PC-9 (cell line): ENCODE data around the gene SRSF11. TPM values are rescaled to one million over a fixed set of nuclear protein-coding genes. Genes with fewer than 3 reads are reported as not detected.
A peak's percentile ranks its signal among the peaks of the same experiment; 100 is the strongest.
"Not testable (repeated sequence)": the region's sequence is repeated elsewhere in the genome, so short reads cannot be mapped to it uniquely, and the experiment has no call there.

ENCODE experiments used
- Bru-seq: library from RNA; stranded (reverse); fragments of 400-500 nt; gene quantifications from one replicate; lab custom pipeline; 2021; lab: Mats Ljungman, UMichigan
- BruChase-seq, 2 experiments: library from RNA; stranded (reverse); fragments of 400-500 nt; gene quantifications; one replicate each; lab custom pipeline; 2021; lab: Mats Ljungman, UMichigan
- BruUV-seq: library from RNA; stranded (reverse); fragments of 400-500 nt; replicated peaks from 2 replicates; lab custom pipeline; 2021; lab: Mats Ljungman, UMichigan
- CTCF ChIA-PET: fragments of 300-600 bp; sonication (Branson Sonifier 250); formaldehyde crosslinking; loops from one replicate; lab custom pipeline; 2022; ENCODE audit warnings: antibody characterized with exemption; lab: Charles Lee
- POLR2A ChIA-PET: fragments of 300-600 bp; sonication (Branson Sonifier 250); formaldehyde crosslinking; loops from one replicate; lab custom pipeline; 2022; ENCODE audit warnings: antibody characterized with exemption; ENCODE audit not compliant: unreplicated experiment; lab: Charles Lee
- DNase-seq, 2 experiments: peaks; one replicate each; pipeline versions ENCODE4 v3.0.0 to v3.0.0-alpha.2; 2015 to 2022; ENCODE audit warnings: mixed read lengths in 1 of 2
- H2AFZ ChIP-seq: fragments of 200-600 bp; sonication (generic); 2 replicates; pipeline ENCODE4 v1.8.1; 2017; ENCODE audit warnings: antibody characterized with exemption
- H3F3A ChIP-seq: fragments of 200-600 bp; sonication (generic); 2 replicates; pipeline ENCODE4 v1.8.1; 2017; ENCODE audit warnings: antibody characterized with exemption, mild to moderate bottlenecking, low read depth; ENCODE audit not compliant: insufficient read depth
- H3K27ac ChIP-seq: fragments of 200-600 bp; sonication (generic); 2 replicates; pipeline ENCODE4 v1.6.1; 2016; ENCODE audit warnings: mixed run types
- H3K27me3 ChIP-seq: fragments of 200-600 bp; sonication (generic); 2 replicates; pipeline ENCODE4 v1.6.1; 2016; ENCODE audit warnings: low read depth, mixed run types; ENCODE audit not compliant: insufficient read depth
- H3K36me3 ChIP-seq: fragments of 200-600 bp; sonication (generic); 2 replicates; pipeline ENCODE4 v1.6.1; 2016; ENCODE audit warnings: low read depth, mixed run types
- H3K4me1 ChIP-seq: fragments of 200-600 bp; sonication (generic); replicated peaks from 2 replicates; pipeline ENCODE4 v1.6.1; 2016; ENCODE audit warnings: mixed run types; ENCODE audit not compliant: insufficient read depth
- H3K4me2 ChIP-seq: fragments of 200-600 bp; sonication (generic); 2 replicates; pipeline ENCODE4 v1.6.1; 2017; ENCODE audit warnings: mixed run types
- H3K4me3 ChIP-seq: fragments of 200-600 bp; sonication (generic); 2 replicates; pipeline ENCODE4 v1.6.1; 2016; ENCODE audit warnings: mixed run types
- H3K79me2 ChIP-seq: fragments of 200-600 bp; sonication (generic); 2 replicates; pipeline ENCODE4 v1.6.1; 2017; ENCODE audit warnings: low read depth, mixed run types
- H3K9me2 ChIP-seq: fragments of 200-600 bp; sonication (generic); 2 replicates; pipeline ENCODE4 v1.8.1; 2017; ENCODE audit warnings: mild to moderate bottlenecking; ENCODE audit not compliant: insufficient read depth
- H3K9me3 ChIP-seq: fragments of 200-600 bp; sonication (generic); 2 replicates; pipeline ENCODE4 v1.8.1; 2016; ENCODE audit warnings: low read depth; ENCODE audit not compliant: insufficient read depth
- H4K20me1 ChIP-seq: fragments of 200-600 bp; sonication (generic); 2 replicates; pipeline ENCODE4 v1.8.1; 2017; ENCODE audit not compliant: insufficient read depth
- EZH2 ChIP-seq: fragments of 200-600 bp; sonication (generic); IDR thresholded peaks from 2 replicates; pipeline ENCODE4 v1.8.0; 2017; ENCODE audit warnings: antibody characterized with exemption, low read depth
- intact Hi-C: fragments of 100-400 bp; cut with micrococcal nuclease; formaldehyde crosslinking; loops from one replicate; pipeline ENCODE4 v1.10.0; 2022; ENCODE audit not compliant: unreplicated experiment
- long read RNA-seq: library from polyadenylated mRNA; stranded (forward); transcript quantifications from one replicate; pipeline ENCODE4 v2.0.0, GENCODE V29; 2022
- total RNA-seq: library from RNA; stranded (reverse); gene quantifications from 2 replicates; pipeline ENCODE4 v1.2.3, GENCODE V29; 2021
- TF ChIP-seq, protein P1 (sequence below): fragments of 200-600 bp; sonication (generic); conservative IDR thresholded peaks from 2 replicates; pipeline ENCODE4 v1.6.1; 2017; ENCODE audit warnings: mixed run types, antibody characterized with exemption, mild to moderate bottlenecking, moderate library complexity

The SRSF11 gene, protein sequence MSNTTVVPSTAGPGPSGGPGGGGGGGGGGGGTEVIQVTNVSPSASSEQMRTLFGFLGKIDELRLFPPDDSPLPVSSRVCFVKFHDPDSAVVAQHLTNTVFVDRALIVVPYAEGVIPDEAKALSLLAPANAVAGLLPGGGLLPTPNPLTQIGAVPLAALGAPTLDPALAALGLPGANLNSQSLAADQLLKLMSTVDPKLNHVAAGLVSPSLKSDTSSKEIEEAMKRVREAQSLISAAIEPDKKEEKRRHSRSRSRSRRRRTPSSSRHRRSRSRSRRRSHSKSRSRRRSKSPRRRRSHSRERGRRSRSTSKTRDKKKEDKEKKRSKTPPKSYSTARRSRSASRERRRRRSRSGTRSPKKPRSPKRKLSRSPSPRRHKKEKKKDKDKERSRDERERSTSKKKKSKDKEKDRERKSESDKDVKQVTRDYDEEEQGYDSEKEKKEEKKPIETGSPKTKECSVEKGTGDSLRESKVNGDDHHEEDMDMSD
- total RNA-seq (153 and 199 TPM in 2 replicates), Bru-seq, nascent RNA (percentile 97 among the genes with signal in this experiment), BruChase-seq, experiment 1, labeled RNA remaining after a 2-hour chase (percentile 98 among the genes with signal in this experiment), BruChase-seq, experiment 2, labeled RNA remaining after a 6-hour chase (percentile 97 among the genes with signal in this experiment)
- long read RNA-seq, full-length matches to known transcripts: 33 of 197 reads
- long read RNA-seq, partial matches to known transcripts: 106 of 197 reads
- long read RNA-seq, other reads (novel, unspliced or antisense): 58 of 197 reads

DNA sequence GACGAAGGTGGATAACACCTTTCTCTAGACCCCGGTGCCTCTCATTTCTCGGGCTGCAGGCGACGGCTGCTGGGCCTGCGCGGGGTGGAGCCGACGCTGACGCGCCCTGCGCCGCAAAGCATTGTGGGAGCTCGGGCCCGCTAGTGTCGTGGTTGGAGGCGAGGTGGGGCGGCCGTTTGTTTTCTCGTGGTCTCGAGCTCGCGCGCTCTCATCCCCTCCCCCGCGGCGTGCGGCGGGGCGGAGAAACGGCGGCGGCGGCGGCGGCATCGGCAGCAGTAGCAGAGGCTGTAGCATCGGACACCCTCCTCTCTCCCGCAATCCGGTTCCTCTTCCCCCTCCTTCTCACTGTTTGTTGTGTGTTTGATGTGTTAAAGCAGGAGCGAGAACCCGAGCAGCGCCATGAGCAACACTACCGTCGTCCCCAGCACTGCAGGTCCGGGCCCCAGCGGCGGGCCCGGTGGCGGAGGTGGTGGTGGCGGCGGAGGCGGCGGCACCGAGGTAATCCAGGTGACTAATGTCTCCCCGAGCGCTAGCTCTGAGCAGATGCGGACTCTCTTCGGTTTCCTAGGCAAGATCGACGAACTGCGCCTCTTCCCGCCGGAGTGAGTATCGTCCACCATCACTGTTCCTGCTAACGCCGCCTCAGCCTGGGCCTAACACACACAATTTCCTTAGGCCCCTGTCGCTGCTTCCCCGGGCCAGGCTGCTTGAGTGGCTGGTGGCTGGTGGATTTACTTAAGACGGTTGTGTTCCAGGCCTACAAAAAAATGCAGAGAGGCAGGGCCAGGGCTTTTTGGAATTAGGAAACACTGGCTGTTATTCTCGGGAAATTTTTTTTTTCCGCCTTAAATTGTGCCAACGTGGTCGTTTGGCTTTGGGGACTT is at the start of gene SRSF11:
Gene SRSF11 (plus strand): TSS at position 143 of the 884 bp plus-strand sequence. CDS start 257 bp downstream, at position 400.
- Histone ChIP-seq H2AFZ (peak within 1 kb of the TSS; percentile 79), H3K4me3 (peak within 1 kb of the TSS; percentile 66), H3K4me1 (peaks cover 17% of the 10 kb centered on the region), H3K36me3 (peaks cover 28% of the 10 kb centered on the region), H3F3A (peaks cover 32% of the 10 kb centered on the region), H3K79me2 (peaks cover 83% of the 10 kb centered on the region), H3K27me3 (no peaks in the 10 kb centered on the region), H4K20me1 (peaks cover 27% of the 10 kb centered on the region), H3K9me2 (no peaks in the 10 kb centered on the region), H3K4me2 (peak within 1 kb of the TSS; percentile 89), H3K27ac (peak within 1 kb of the TSS; percentile 93), H3K9me3 (no peaks in the 10 kb centered on the region)
- ChIA-PET CTCF (interaction anchor here (0.7 kb wide), 1 partner anchor 174 kb away, joined by 3 read pairs; no protein-coding TSS in a partner anchor), POLR2A (interaction anchor here (0.5 to 1.0 kb wide), 5 partner anchors 15 to 1523 kb away, joined by 6 to 9 read pairs (median 6); partner anchors contain the start of gene ZRANB2)
- intact Hi-C loops: loop anchor here (1.0 to 2.0 kb wide), 2 partner anchors 16 to 189 kb away; partner anchors contain the start of genes CTH and LRRC40
- peak; percentile 82 to 97 for DNase-seq
- BruUV-seq: TSS peak; percentile 47
- no peak for TF ChIP-seq EZH2
- TF ChIP-seq, protein P1, sequence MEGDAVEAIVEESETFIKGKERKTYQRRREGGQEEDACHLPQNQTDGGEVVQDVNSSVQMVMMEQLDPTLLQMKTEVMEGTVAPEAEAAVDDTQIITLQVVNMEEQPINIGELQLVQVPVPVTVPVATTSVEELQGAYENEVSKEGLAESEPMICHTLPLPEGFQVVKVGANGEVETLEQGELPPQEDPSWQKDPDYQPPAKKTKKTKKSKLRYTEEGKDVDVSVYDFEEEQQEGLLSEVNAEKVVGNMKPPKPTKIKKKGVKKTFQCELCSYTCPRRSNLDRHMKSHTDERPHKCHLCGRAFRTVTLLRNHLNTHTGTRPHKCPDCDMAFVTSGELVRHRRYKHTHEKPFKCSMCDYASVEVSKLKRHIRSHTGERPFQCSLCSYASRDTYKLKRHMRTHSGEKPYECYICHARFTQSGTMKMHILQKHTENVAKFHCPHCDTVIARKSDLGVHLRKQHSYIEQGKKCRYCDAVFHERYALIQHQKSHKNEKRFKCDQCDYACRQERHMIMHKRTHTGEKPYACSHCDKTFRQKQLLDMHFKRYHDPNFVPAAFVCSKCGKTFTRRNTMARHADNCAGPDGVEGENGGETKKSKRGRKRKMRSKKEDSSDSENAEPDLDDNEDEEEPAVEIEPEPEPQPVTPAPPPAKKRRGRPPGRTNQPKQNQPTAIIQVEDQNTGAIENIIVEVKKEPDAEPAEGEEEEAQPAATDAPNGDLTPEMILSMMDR: no peak

DNA sequence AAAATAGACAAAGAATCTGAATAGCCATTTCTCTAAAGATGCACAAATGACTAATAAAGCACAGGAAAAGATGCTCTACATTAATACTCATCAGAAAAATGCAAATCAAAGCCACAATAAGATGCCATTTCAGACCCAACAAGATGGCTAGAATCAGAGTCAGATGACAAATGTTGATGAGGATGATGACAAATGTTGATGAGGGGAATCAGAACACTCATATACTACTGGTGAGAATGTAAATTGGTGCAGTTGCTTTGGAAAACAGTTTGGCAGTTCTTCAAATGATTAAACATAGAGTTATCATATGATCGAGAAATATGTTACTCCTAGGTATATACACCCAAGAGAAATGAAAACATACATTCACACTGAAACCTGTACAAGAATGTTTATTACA is 49.7 kb upstream of the SRSF11 start:
- no peak overlapping the region for H3K27ac ChIP-seq
- no peaks in the 10 kb centered on the region for H3K27me3 ChIP-seq
- intact Hi-C loops: no loop called here
- no peaks in the 10 kb centered on the region for H3K9me3 ChIP-seq
- no peak overlapping the region for H3K4me2 ChIP-seq
- peaks cover 12% of the 10 kb centered on the region; the same call in 1 of the 2 replicates for H3K36me3 ChIP-seq
- H3F3A ChIP-seq: no peaks in the 10 kb centered on the region
- TF ChIP-seq EZH2: no peak
- TF ChIP-seq, protein P1: no peak
- BruUV-seq: no TSS peak
- no peak overlapping the region for H2AFZ ChIP-seq
- H3K4me1 ChIP-seq: no peaks in the 10 kb centered on the region
- DNase-seq: no peak
- H4K20me1 ChIP-seq: no peaks in the 10 kb centered on the region
- ChIA-PET CTCF (no interaction called here), POLR2A (no interaction called here)
- H3K79me2 ChIP-seq: no peaks in the 10 kb centered on the region
- H3K4me3 ChIP-seq: no peak overlapping the region
- H3K9me2 ChIP-seq: 0 out of 2 replicates have a peak, but pooled peaks cover 6% of the 10 kb centered on the region

DNA sequence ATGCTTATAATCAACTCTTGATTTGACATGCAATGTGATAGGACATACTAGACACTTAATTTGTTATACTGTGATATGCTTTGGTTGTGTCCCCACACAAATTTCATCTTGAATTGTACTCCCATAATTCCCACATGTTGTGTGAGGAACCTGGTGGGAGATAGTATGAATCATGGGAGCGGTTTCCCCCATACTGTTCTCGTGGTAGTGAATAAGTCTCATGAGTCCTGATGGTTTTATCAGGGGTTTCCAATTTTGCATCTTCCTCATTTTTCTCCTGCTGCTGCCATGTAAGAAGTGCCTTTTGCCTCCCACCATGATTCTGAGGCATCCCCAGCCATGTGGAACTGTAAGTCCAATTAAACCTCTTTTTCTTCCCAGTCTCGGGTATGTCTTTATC is 36.0 kb upstream of the SRSF11 start:
- H3K4me1 ChIP-seq, BruUV-seq, POLR2A ChIA-PET: not testable (repeated sequence)

More for the DNA sequence above, 36.0 kb upstream of the SRSF11 start:
- H3K36me3 ChIP-seq, H3K4me3 ChIP-seq, intact Hi-C loops, H2AFZ ChIP-seq, H3K9me2 ChIP-seq, H3F3A ChIP-seq, H3K9me3 ChIP-seq, H3K27ac ChIP-seq, DNase-seq, H3K79me2 ChIP-seq, H4K20me1 ChIP-seq, H3K27me3 ChIP-seq, H3K4me2 ChIP-seq: not testable (repeated sequence)
- CTCF ChIA-PET: interaction anchor here (0.5 kb wide), 1 partner anchor 18 kb away, joined by 3 read pairs; no protein-coding TSS in a partner anchor
